HG03378 (cell line): Measurements from ENCODE around the gene GOLGA8K.
"Not testable (repeated sequence)": the region's sequence is repeated elsewhere in the genome, so short reads cannot be mapped to it uniquely, and the experiment has no call there.

Source experiments
- ATAC-seq: cut with Tn5 transposase; IDR thresholded peaks from one replicate; pipeline ENCODE4 v1.9.1; 2021; ENCODE audit warnings: mild to moderate bottlenecking, moderate library complexity; ENCODE audit not compliant: unreplicated experiment

Gene GOLGA8K

GRCh38 chr15:32358462-32358861 lies 44.6 kb downstream of the GOLGA8K start:
- not testable (repeated sequence) for ATAC-seq

GRCh38 chr15:32356909-32357308 lies 46.2 kb downstream of the GOLGA8K start:
- not testable (repeated sequence) for ATAC-seq

- ATAC-seq = not testable (repeated sequence)
Observed at GRCh38 chr15:32352748-32353147, 50.3 kb downstream of the GOLGA8K start.

- not testable (repeated sequence) for ATAC-seq
Observed at GRCh38 chr15:32350563-32351220, 52.4 kb downstream of the GOLGA8K start.

GRCh38 chr15:32347037-32347436 lies 56.1 kb downstream of the GOLGA8K start:
- ATAC-seq = not testable (repeated sequence)

- ATAC-seq = not testable (repeated sequence)
Observed at GRCh38 chr15:32345978-32346547, 57.0 kb downstream of the GOLGA8K start.

GRCh38 chr15:32343921-32344320 lies 59.2 kb downstream of the GOLGA8K start:
- ATAC-seq = not testable (repeated sequence)
